Testis (tissue), 3 donors: ENCODE results near the gene UPB1. TPM values are rescaled to one million over a fixed set of nuclear protein-coding genes. Genes with fewer than 3 reads are reported as not detected.

Experiments
- DNase-seq: peaks from one replicate; pipeline ENCODE4 v3.0.0-alpha.2; 2019
- H3K27ac ChIP-seq, 2 donors: fragments of 200-600 bp; sonication (generic); one replicate each; pipeline ENCODE4 v1.5.1; 2019
- H3K27me3 ChIP-seq: fragments of 200-600 bp; sonication (generic); one replicate; pipeline ENCODE4 v1.5.1; 2019
- H3K36me3 ChIP-seq: fragments of 200-600 bp; sonication (generic); one replicate; pipeline ENCODE4 v1.5.1; 2017; ENCODE audit warnings: low read depth; ENCODE audit errors: missing control alignments
- H3K4me1 ChIP-seq: fragments of 200-600 bp; sonication (generic); one replicate; pipeline ENCODE4 v1.5.1; 2019
- H3K4me3 ChIP-seq, 2 donors: fragments of 200-600 bp; sonication (generic); one replicate each; pipeline ENCODE4 v1.5.1; 2017 to 2019
- H3K9me3 ChIP-seq: fragments of 200-600 bp; sonication (generic); one replicate; pipeline ENCODE4 v1.5.1; 2017
- POLR2A ChIP-seq: fragments of 450-650 bp; IDR thresholded peaks from one replicate; pipeline ENCODE4 v1.6.1; 2017; ENCODE audit warnings: antibody characterized with exemption, mild to moderate bottlenecking, moderate library complexity
- WGBS, 2 donors: methylation state at CpG; one replicate each; pipeline ENCODE4 v1.1.5; 2018; 5-methylcytosine and 5-hydroxymethylcytosine counted together
- intact Hi-C: fragments of 100-400 bp; cut with DNase I; formaldehyde crosslinking; loops from one replicate; pipeline ENCODE4 v1.15.1; 2023; ENCODE audit warnings: low total_unique reads
- polyA plus RNA-seq: library from polyadenylated mRNA; stranded (reverse); fragments of 350-450 nt; fragmentation: Illumina TruSeq; extraction: RNeasy Lipid Tissue Mini Kit (QIAGEN cat#74804); gene quantifications from one replicate; pipeline ENCODE4 v1.2.3, GENCODE V29; 2014; ENCODE audit warnings: low read depth, low replicate concordance; ENCODE audit not compliant: insufficient read depth
- total RNA-seq, 2 donors: library from RNA; depleted of rRNA; stranded (reverse); fragments of >200 nt; gene quantifications; one replicate each; pipeline ENCODE4 v1.2.3, GENCODE V29; 2016
- TF ChIP-seq, protein P1 (sequence below), 3 experiments: fragments of 450-650 bp in 2 of 3; fragments of 200-600 bp in 1 of 3; sonication (generic) in 1 of 3; IDR thresholded peaks; one replicate each; pipeline ENCODE4 v1.5.1; 2016 to 2019; ENCODE audit warnings: antibody characterized with exemption in 3 of 3, mild to moderate bottlenecking in 2 of 3, moderate library complexity in 1 of 3

The UPB1 gene
- total and polyA plus RNA-seq, 3 donors from 2014 or later: 6.7 to 12.1 (median 11.5) TPM

DNA sequence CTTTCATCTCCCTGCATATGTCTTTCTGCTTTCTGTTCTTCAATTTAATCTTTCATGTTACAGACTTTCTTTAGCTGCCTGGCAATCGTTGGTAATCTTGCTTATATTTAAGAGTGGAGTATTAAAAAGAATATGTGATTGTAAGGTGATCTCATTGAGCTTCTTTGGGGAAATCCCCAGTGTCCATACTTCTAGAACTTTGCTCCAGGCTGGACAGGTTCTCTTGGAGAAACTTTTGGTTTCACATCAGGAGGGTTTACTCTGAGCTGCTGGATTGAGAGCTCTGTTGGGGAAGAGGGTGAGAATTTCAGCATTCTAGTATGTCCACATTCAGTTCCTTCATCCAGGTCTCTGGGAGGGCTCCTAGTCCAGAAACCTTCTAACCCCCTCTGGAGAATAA lies 81.6 kb downstream of the UPB1 start:
- 77 to 86% methylated on average over 1 of the region's 1 CpG for WGBS, 2 donors
- Histone ChIP-seq H3K4me3 (no peak overlapping the region), H3K36me3 (no peaks in the 10 kb centered on the region), H3K27ac (no peak overlapping the region), H3K4me1 (peaks cover 4% of the 10 kb centered on the region), H3K9me3 (no peaks in the 10 kb centered on the region), H3K27me3 (no peaks in the 10 kb centered on the region)
- intact Hi-C loops: no loop called here
- no peak for TF ChIP-seq POLR2A
- TF ChIP-seq, protein P1, sequence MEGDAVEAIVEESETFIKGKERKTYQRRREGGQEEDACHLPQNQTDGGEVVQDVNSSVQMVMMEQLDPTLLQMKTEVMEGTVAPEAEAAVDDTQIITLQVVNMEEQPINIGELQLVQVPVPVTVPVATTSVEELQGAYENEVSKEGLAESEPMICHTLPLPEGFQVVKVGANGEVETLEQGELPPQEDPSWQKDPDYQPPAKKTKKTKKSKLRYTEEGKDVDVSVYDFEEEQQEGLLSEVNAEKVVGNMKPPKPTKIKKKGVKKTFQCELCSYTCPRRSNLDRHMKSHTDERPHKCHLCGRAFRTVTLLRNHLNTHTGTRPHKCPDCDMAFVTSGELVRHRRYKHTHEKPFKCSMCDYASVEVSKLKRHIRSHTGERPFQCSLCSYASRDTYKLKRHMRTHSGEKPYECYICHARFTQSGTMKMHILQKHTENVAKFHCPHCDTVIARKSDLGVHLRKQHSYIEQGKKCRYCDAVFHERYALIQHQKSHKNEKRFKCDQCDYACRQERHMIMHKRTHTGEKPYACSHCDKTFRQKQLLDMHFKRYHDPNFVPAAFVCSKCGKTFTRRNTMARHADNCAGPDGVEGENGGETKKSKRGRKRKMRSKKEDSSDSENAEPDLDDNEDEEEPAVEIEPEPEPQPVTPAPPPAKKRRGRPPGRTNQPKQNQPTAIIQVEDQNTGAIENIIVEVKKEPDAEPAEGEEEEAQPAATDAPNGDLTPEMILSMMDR (IDR thresholded peaks at IDR 0.05): no peak
- DNase-seq: no peak

Other genes starting within 250 kb of the UPB1 start
- 10 to 100 TPM; 82.3 to 83.6 TPM for gene SPECC1L, start 224.5 kb upstream of the UPB1 start, total RNA-seq
- 70.0 TPM for gene SPECC1L, start 224.5 kb upstream of the UPB1 start, polyA plus RNA-seq
- 1 to 10 TPM; 2.2 to 5.1 TPM for gene ADORA2A, start 67.7 kb upstream of the UPB1 start, total RNA-seq
- 2.5 TPM for gene ADORA2A, start 67.7 kb upstream of the UPB1 start, polyA plus RNA-seq
- gene GUCD1, start 59.8 kb downstream of the UPB1 start, total RNA-seq: 100 to 1,000 TPM in 1 of 2 donors, 10 to 100 TPM in 1; 91.7 to 123 TPM
- 93.6 TPM for gene GUCD1, start 59.8 kb downstream of the UPB1 start, polyA plus RNA-seq
- gene SNRPD3, start 60.7 kb downstream of the UPB1 start, total RNA-seq: 100 to 1,000 TPM; 117 to 175 TPM
- gene SNRPD3, start 60.7 kb downstream of the UPB1 start, polyA plus RNA-seq: 75.5 TPM
- gene LRRC75B, start 97.7 kb downstream of the UPB1 start, total RNA-seq: 100 to 1,000 TPM; 120 to 162 TPM
- 33.0 TPM for gene LRRC75B, start 97.7 kb downstream of the UPB1 start, polyA plus RNA-seq
- 10 to 100 TPM; 75.3 to 78.2 TPM for gene GGT1, start 107.9 kb downstream of the UPB1 start, total RNA-seq
- 23.1 TPM for gene GGT1, start 107.9 kb downstream of the UPB1 start, polyA plus RNA-seq